Esophagus squamous epithelium (tissue), 4 donors: ENCODE data around the gene DAB2.

Source experiments
- POLR2A ChIP-seq, 4 donors: fragments of 450-650 bp; IDR thresholded peaks; one replicate each; pipeline ENCODE4 v1.6.1; 2017; ENCODE audit warnings: antibody characterized with exemption in 4 of 4, mild to moderate bottlenecking in 4 of 4, moderate library complexity in 3 of 4
- TF ChIP-seq, protein P1 (sequence below), 6 experiments: fragments of 450-650 bp in 4 of 6; fragments of 200-600 bp in 2 of 6; sonication (generic) in 2 of 6; IDR thresholded peaks; one replicate each; pipeline ENCODE4 v1.5.1; 2016 to 2019; ENCODE audit warnings: antibody characterized with exemption in 6 of 6, mild to moderate bottlenecking in 4 of 6, moderate library complexity in 4 of 6

DNA sequence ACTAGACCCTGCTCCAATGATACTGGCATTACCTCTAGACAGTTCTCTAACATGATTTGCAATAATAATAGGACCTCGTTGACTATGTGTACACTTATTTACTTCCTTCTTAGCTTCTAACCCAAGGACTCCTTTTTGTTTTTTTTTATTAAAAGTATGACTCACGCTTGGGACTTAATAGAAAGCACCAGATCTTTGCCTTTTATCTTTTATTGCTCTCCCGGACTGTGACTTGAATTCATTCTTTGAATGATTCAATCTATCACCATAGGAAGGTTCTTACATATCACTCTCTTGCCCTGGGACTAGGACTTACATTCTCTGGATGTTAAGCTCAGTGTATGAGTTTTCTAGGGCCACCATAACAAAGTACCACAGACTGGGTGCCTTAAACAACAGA lies 69.5 kb downstream of the DAB2 start:
- TF ChIP-seq, protein P1, sequence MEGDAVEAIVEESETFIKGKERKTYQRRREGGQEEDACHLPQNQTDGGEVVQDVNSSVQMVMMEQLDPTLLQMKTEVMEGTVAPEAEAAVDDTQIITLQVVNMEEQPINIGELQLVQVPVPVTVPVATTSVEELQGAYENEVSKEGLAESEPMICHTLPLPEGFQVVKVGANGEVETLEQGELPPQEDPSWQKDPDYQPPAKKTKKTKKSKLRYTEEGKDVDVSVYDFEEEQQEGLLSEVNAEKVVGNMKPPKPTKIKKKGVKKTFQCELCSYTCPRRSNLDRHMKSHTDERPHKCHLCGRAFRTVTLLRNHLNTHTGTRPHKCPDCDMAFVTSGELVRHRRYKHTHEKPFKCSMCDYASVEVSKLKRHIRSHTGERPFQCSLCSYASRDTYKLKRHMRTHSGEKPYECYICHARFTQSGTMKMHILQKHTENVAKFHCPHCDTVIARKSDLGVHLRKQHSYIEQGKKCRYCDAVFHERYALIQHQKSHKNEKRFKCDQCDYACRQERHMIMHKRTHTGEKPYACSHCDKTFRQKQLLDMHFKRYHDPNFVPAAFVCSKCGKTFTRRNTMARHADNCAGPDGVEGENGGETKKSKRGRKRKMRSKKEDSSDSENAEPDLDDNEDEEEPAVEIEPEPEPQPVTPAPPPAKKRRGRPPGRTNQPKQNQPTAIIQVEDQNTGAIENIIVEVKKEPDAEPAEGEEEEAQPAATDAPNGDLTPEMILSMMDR (IDR thresholded peaks at IDR 0.05) = no peak
- TF ChIP-seq POLR2A (IDR thresholded peaks at IDR 0.05) = no peak
